ENCODE results near the gene CLDN11. TPM values are rescaled to one million over a fixed set of nuclear protein-coding genes. Genes with fewer than 3 reads are reported as not detected.

Gene CLDN11
- total and polyA plus RNA-seq, 2 of the 8 experiments (the other 6 are each of a cell fraction or from before 2014, with no cell fraction given), result 4.8 to 12.5 TPM

DNA sequence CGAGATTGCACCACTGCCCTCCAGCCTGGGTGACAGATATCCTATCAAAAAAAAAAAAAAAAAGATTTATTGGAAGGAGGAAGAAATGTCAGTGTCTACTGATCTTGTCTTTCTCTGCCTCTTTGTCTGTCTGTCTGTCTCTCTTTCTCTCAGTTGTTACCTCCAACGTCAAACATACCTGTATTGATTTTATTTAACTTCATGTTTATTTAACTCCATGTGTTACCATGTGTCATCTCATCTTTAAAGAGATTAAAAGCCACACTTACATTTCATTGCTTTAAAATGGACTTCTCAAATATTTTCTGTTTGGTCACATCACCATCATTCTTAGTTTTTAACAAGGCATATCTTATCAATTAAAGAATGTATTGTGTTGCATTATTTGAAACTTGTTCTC, 9.4 kb downstream of the CLDN11 start (continued):
- TF ChIP-seq SRF (IDR thresholded peaks at IDR 0.05; ENCODE audit: low read depth, low read length), result no peak
- no peak for TF ChIP-seq KDM4A (IDR thresholded peaks at IDR 0.05; ENCODE audit: low read depth, low read length, severe bottlenecking)
- TF ChIP-seq NANOG (IDR thresholded peaks at IDR 0.05; ENCODE audit: insufficient read depth, low read depth, low read length, poor library complexity, severe bottlenecking), result no peak
- no peak for TF ChIP-seq JUND (IDR thresholded peaks at IDR 0.05; ENCODE audit: low read length)
- no peak for TF ChIP-seq CBX8 (IDR thresholded peaks at IDR 0.05; ENCODE audit: borderline replicate concordance, low read depth, low read length)
- no peak for TF ChIP-seq EGR1 (IDR thresholded peaks at IDR 0.05; ENCODE audit: borderline replicate concordance, low read depth, low read length)
- no peak for TF ChIP-seq TAF1 (IDR thresholded peaks at IDR 0.05; ENCODE audit: low read depth, low read length)

Data from H1 (cell line).